Tibial nerve (tissue), 4 donors: Measurements from ENCODE around the gene UMAD1. TPM values are rescaled to one million over a fixed set of nuclear protein-coding genes. Genes with fewer than 3 reads are reported as not detected.
A peak's percentile ranks its signal among the peaks of the same experiment; 100 is the strongest.

Experiments used
- DNase-seq, 2 donors: peaks; one replicate each; pipeline ENCODE4 v3.0.0-alpha.2; 2019; ENCODE audit warnings: low spot score in 2 of 2
- H3K27ac ChIP-seq, 4 donors: fragments of 200-600 bp; sonication (generic) in 3 of 4; one replicate each; pipeline ENCODE4 v1.5.1; 2017 to 2019; ENCODE audit warnings: mild to moderate bottlenecking in 1 of 4
- H3K27me3 ChIP-seq, 2 donors: fragments of 200-600 bp; sonication (generic) in 1 of 2; one replicate each; pipeline versions ENCODE4 v1.5.1 to v1.6.0; 2017 to 2019
- H3K36me3 ChIP-seq, 3 donors: fragments of 200-600 bp; sonication (generic); one replicate each; pipeline ENCODE4 v1.5.1; 2018 to 2019
- H3K4me1 ChIP-seq, 4 donors: fragments of 200-600 bp; sonication (generic) in 3 of 4; one replicate each; pipeline ENCODE4 v1.5.1; 2017 to 2019
- H3K4me3 ChIP-seq, 4 donors: fragments of 200-600 bp; sonication (generic) in 3 of 4; one replicate each; pipeline ENCODE4 v1.5.1; 2017 to 2019; ENCODE audit warnings: mild to moderate bottlenecking in 1 of 4, moderate library complexity in 1 of 4
- H3K9me3 ChIP-seq, 4 donors: fragments of 200-600 bp; sonication (generic) in 3 of 4; one replicate each; pipeline ENCODE4 v1.5.1; 2017 to 2019
- EP300 ChIP-seq, 2 donors: sonication (generic); formaldehyde crosslinking; IDR thresholded peaks; one replicate each; pipeline ENCODE4 v1.6.1; 2017; ENCODE audit warnings: antibody characterized with exemption in 2 of 2, mild to moderate bottlenecking in 1 of 2
- POLR2A ChIP-seq, 2 donors: fragments of 450-650 bp; IDR thresholded peaks; one replicate each; pipeline ENCODE4 v1.6.1; 2017; ENCODE audit warnings: antibody characterized with exemption in 2 of 2, mild to moderate bottlenecking in 2 of 2, moderate library complexity in 2 of 2
- WGBS, 2 donors: methylation state at CpG; one replicate each; pipeline ENCODE4 v1.1.5; 2018; 5-methylcytosine and 5-hydroxymethylcytosine counted together
- total RNA-seq, 4 donors: library from RNA; depleted of rRNA; stranded (reverse); fragments of >200 nt; gene quantifications; one replicate each; pipeline ENCODE4 v1.1.0, GENCODE V29; 2016
- TF ChIP-seq, protein P1 (sequence below), 5 experiments: fragments of 200-600 bp in 3 of 5; fragments of 450-650 bp in 2 of 5; sonication (generic) in 3 of 5; IDR thresholded peaks; one replicate each; pipeline ENCODE4 v1.5.1; 2016 to 2019; ENCODE audit warnings: antibody characterized with exemption in 5 of 5, mild to moderate bottlenecking in 3 of 5, moderate library complexity in 2 of 5

The UMAD1 gene
- 10 to 100 TPM in 2 of 4 donors, 1 to 10 TPM in 2; 6.0 to 14.9 (median 10.2) TPM for total RNA-seq

DNA sequence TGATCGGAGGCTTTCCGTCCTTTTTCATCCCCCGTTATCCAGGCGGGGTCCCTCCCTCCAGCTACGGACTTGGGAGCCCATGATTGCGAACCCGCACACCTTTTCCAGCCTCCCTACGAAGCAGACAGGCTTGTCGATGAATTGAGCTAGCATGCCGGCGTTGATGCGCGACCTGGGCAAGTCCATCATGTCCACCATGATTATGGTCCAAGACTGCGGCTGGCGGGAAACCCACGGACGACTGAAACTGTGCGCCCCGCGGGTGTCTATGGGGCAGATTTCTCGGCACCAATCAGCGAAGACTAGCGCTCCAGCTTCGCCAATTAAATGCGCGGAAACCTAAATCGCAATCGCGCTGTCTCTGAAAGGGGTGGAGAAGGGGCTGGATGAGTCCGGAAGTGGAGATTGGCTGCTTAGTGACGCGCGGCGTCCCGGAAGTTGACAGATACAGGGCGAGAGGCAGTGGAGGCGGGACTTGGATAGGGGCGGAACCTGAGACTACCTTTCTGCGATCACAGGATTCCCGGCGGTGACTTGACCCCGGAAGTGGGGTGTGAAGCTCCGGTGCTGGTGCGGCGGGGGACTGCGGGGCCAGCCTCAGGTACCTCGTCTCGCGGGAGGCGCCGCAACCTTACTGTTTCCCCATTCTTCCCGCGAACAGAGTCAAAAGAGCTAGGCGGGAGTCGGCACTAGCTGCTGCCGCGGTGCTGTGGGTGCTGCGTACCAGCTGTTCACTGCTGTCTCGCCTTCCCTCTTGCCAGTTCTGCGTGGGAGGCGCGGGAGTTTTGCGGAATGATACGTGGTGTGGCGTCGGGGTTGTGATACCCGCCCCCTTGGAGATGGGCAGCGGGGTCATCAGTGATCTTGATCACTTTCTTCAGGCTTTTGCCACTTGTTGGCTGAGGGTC, at the start of gene UMAD1:
Gene UMAD1 (plus strand): TSS at position 532 of the 908 bp plus-strand sequence. CDS start 32,620 bp downstream, outside the sequence.
- Histone ChIP-seq H3K9me3 (no peaks in the 10 kb centered on the region), H3K4me3 (peak within 1 kb of the TSS; percentile 73 to 96 (median 80)), H3K27me3 (no peaks in the 10 kb centered on the region), H3K4me1 (peaks cover 0 to 24% (median 8%) of the 10 kb centered on the region in 4 donors), H3K36me3 (peaks cover 0 to 23% (median 0%) of the 10 kb centered on the region in 3 donors), H3K27ac (peak within 1 kb of the TSS; percentile 59 to 94 (median 90))
- TF ChIP-seq POLR2A (IDR thresholded peaks at IDR 0.05) (peak; percentile 13 to 73), EP300 (IDR thresholded peaks at IDR 0.05) (peak; percentile 86 to 91)
- TF ChIP-seq, protein P1, sequence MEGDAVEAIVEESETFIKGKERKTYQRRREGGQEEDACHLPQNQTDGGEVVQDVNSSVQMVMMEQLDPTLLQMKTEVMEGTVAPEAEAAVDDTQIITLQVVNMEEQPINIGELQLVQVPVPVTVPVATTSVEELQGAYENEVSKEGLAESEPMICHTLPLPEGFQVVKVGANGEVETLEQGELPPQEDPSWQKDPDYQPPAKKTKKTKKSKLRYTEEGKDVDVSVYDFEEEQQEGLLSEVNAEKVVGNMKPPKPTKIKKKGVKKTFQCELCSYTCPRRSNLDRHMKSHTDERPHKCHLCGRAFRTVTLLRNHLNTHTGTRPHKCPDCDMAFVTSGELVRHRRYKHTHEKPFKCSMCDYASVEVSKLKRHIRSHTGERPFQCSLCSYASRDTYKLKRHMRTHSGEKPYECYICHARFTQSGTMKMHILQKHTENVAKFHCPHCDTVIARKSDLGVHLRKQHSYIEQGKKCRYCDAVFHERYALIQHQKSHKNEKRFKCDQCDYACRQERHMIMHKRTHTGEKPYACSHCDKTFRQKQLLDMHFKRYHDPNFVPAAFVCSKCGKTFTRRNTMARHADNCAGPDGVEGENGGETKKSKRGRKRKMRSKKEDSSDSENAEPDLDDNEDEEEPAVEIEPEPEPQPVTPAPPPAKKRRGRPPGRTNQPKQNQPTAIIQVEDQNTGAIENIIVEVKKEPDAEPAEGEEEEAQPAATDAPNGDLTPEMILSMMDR (IDR thresholded peaks at IDR 0.05), result no peak
- peak; percentile 95 to 97 for DNase-seq
- WGBS, 2 donors, result 0 to 1% methylated on average over 67 to 68 of the region's 68 CpGs

DNA sequence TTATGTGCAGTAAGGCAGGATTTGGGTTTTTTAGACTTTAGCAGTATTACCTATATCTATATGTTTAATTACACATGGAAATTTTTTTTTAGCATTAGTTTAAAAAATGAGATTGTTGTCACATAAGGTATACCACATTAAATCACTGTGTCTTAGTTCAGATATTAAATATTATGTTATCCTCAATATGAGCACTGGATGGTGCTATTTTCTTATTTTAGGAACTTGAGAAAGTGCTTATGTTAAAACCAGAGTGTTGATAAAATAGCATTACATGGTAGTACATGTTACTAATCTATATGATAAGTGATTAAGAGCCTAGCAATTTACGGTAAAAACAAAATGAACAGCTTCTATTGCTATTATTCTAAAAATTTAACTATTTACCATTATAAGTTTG, 45.1 kb upstream of the UMAD1 start:
- DNase-seq, result no peak
- WGBS, 2 donors, result 84 to 85% methylated on average over 1 of the region's 1 CpG

DNA sequence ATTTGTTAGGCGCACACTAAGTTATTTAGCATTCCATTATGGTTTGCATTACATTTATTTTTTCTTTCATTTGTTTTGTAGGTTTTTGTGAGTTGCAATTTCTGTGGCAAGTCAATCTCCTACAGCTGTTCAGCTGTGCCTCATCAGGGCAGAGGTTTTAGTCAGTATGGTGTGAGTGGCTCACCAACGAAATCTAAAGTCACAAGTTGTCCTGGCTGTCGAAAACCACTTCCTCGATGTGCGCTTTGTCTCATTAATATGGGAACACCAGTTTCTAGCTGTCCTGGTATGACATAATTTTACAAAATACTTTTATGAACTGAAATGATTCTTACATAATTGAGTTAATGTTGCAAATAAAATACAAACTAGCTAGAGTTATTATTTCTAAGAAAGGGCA, 44.4 kb upstream of the UMAD1 start:
- no peak for DNase-seq
- WGBS, 2 donors, result 79 to 83% methylated on average over 5 of the region's 5 CpGs
- Histone ChIP-seq H3K9me3 (no peaks in the 10 kb centered on the region), H3K27ac (no peak overlapping the region), H3K4me1 (no peaks in the 10 kb centered on the region), H3K4me3 (no peak overlapping the region), H3K36me3 (peaks cover 0 to 42% (median 0%) of the 10 kb centered on the region in 3 donors), H3K27me3 (no peaks in the 10 kb centered on the region)
- TF ChIP-seq POLR2A (IDR thresholded peaks at IDR 0.05), result no peak
- TF ChIP-seq, protein P1 (IDR thresholded peaks at IDR 0.05), result no peak
- TF ChIP-seq EP300 (IDR thresholded peaks at IDR 0.05), result no peak

More for the DNA sequence above, 45.1 kb upstream of the UMAD1 start:
- no peaks in the 10 kb centered on the region for H3K27me3 ChIP-seq
- H3K9me3 ChIP-seq, result no peaks in the 10 kb centered on the region
- TF ChIP-seq, protein P1 (IDR thresholded peaks at IDR 0.05), result peak in 2 of 5 experiments; percentile 26 to 42
- TF ChIP-seq POLR2A (IDR thresholded peaks at IDR 0.05) (no peak), EP300 (IDR thresholded peaks at IDR 0.05) (no peak)
- H3K27ac ChIP-seq, result no peak overlapping the region
- no peak overlapping the region for H3K4me3 ChIP-seq
- peaks cover 0 to 50% (median 0%) of the 10 kb centered on the region in 3 donors for H3K36me3 ChIP-seq
- H3K4me1 ChIP-seq, result no peaks in the 10 kb centered on the region

DNA sequence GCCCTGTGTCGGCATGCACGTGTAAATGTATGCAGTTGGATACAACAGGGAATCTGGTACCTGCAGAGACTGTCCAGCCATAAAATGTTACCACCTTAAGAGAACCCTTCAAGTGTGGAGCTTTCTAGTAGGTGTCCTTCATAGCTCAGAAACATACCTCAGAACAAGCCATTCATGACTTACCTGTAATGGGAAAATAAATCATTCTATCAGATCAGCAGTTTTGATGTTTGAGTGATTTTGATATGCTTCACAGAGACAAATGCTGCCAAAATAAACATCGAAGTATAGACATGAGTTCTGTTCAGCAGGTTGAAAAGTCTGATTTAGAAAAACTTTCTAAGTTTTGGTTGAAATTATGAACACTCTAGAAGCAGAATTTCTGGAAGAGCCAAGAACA, 33.5 kb upstream of the UMAD1 start:
- Histone ChIP-seq H3K27ac (no peak overlapping the region), H3K4me1 (no peaks in the 10 kb centered on the region), H3K27me3 (no peaks in the 10 kb centered on the region), H3K36me3 (peaks cover 0 to 17% (median 2%) of the 10 kb centered on the region in 3 donors), H3K4me3 (no peak overlapping the region), H3K9me3 (no peaks in the 10 kb centered on the region)
- no peak for DNase-seq
- 60 to 65% methylated on average over 3 of the region's 3 CpGs for WGBS, 2 donors
- no peak for TF ChIP-seq EP300 (IDR thresholded peaks at IDR 0.05)
- no peak for TF ChIP-seq POLR2A (IDR thresholded peaks at IDR 0.05)
- TF ChIP-seq, protein P1 (IDR thresholded peaks at IDR 0.05), result no peak

DNA sequence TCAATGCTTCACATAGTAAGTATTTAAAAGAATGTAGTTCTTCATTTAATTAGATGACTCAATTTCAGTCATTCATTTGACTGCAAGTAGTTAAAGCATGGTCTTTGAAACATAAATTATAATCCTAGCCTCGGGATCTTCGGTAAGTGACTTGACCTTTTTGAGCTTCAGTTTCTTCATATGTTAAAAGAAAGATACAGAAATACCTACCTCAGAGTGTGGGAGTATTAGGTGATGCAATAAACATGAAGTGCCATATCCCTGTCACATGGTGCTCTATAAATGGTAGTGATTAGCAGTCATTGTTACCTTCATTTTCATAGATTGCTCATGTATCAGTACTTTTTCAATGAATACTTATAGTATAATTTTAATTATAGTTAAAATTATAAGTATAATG, 31.2 kb upstream of the UMAD1 start:
- Histone ChIP-seq H3K27me3 (no peaks in the 10 kb centered on the region), H3K4me3 (no peak overlapping the region), H3K27ac (no peak overlapping the region), H3K4me1 (no peaks in the 10 kb centered on the region), H3K9me3 (no peaks in the 10 kb centered on the region), H3K36me3 (peaks cover 0 to 17% (median 2%) of the 10 kb centered on the region in 3 donors)
- whole genome bisulfite sequencing, 2 donors, result 64 to 85% methylated on average over 2 of the region's 2 CpGs
- TF ChIP-seq POLR2A (IDR thresholded peaks at IDR 0.05), result no peak
- no peak for TF ChIP-seq EP300 (IDR thresholded peaks at IDR 0.05)
- TF ChIP-seq, protein P1 (IDR thresholded peaks at IDR 0.05), result no peak
- DNase-seq, result no peak
